Endodermal cell (in vitro differentiated cells): ENCODE data around the gene NEO1. TPM values are rescaled to one million over a fixed set of nuclear protein-coding genes. Genes with fewer than 3 reads are reported as not detected.

Source experiments
- DNase-seq: peaks from one replicate; pipeline ENCODE4 v3.0.0-alpha.2; 2017
- H3K27ac ChIP-seq: 2 replicates; pipeline ENCODE4 v1.5.1; 2013; ENCODE audit warnings: mild to moderate bottlenecking, low read depth, low read length, moderate library complexity
- H3K27me3 ChIP-seq: 2 replicates; pipeline ENCODE4 v1.6.1; 2013; ENCODE audit warnings: mild to moderate bottlenecking, low read length, moderate library complexity; ENCODE audit not compliant: insufficient read depth, control insufficient read depth, poor library complexity, severe bottlenecking
- H3K36me3 ChIP-seq: 2 replicates; pipeline ENCODE4 v1.7.0; 2013; ENCODE audit warnings: mild to moderate bottlenecking, low read length, moderate library complexity; ENCODE audit not compliant: control insufficient read depth, insufficient read depth
- H3K4me1 ChIP-seq: one replicate; pipeline ENCODE4 v1.7.0; 2013; ENCODE audit warnings: low read length; ENCODE audit not compliant: control insufficient read depth, insufficient read depth
- H3K4me3 ChIP-seq: 2 replicates; pipeline ENCODE4 v1.5.1; 2013; ENCODE audit warnings: mild to moderate bottlenecking, low read length, moderate library complexity
- H3K9ac ChIP-seq: 2 replicates; pipeline ENCODE4 v1.6.1; 2013; ENCODE audit warnings: mild to moderate bottlenecking, low read length, moderate library complexity; ENCODE audit not compliant: poor library complexity, severe bottlenecking; ENCODE audit errors: extremely low read depth
- H3K9me3 ChIP-seq: 2 replicates; pipeline ENCODE4 v1.6.1; 2013; ENCODE audit warnings: mild to moderate bottlenecking, low read length, moderate library complexity; ENCODE audit not compliant: control insufficient read depth
- H3K27ac Mint-ChIP-seq: 2 replicates; pipeline ENCODE4 v1.8.0; 2020; ENCODE audit warnings: mixed read lengths
- H3K27me3 Mint-ChIP-seq: 2 replicates; pipeline ENCODE4 v1.8.0; 2021; ENCODE audit warnings: mild to moderate bottlenecking, mixed read lengths; ENCODE audit not compliant: insufficient read depth
- H3K36me3 Mint-ChIP-seq: 2 replicates; pipeline ENCODE4 v1.8.0; 2020; ENCODE audit warnings: low read depth, mixed read lengths
- H3K4me1 Mint-ChIP-seq: 2 replicates; pipeline ENCODE4 v1.8.0; 2020; ENCODE audit warnings: mixed read lengths
- H3K4me3 Mint-ChIP-seq: 2 replicates; pipeline ENCODE4 v1.8.0; 2020; ENCODE audit warnings: mild to moderate bottlenecking, moderate library complexity, mixed read lengths
- H3K9me3 Mint-ChIP-seq: 2 replicates; pipeline ENCODE4 v1.8.0; 2020; ENCODE audit warnings: mild to moderate bottlenecking, mixed read lengths
- WGBS, 2 experiments: methylation state at CpG; one replicate each; pipeline versions ENCODE4 v1.1.5 to v1.1.7; 2013; ENCODE audit warnings: missing lambda C conversion rate in 2 of 2, mixed read lengths in 1 of 2; ENCODE audit not compliant: insufficient coverage in 1 of 2, insufficient read length in 1 of 2; 5-methylcytosine and 5-hydroxymethylcytosine counted together
- total RNA-seq, 2 donors: library from RNA; stranded (reverse); fragmentation: NEBNext Ultra II Directional in 1 of 2; extraction: Animal tissue kit (Norgen Biotek cat#: 25700) in 1 of 2; gene quantifications; 2 replicates in 1 of 2; 3 replicates in 1 of 2; pipeline ENCODE4 v1.2.1, GENCODE V29; 2021
- TF ChIP-seq, protein P1 (sequence below): fragments of 200-600 bp; sonication (generic); conservative IDR thresholded peaks from 2 replicates; pipeline ENCODE4 v1.5.0; 2021; ENCODE audit warnings: antibody characterized with exemption, mild to moderate bottlenecking

Gene NEO1
- total RNA-seq, 2 donors from 2014 or later, result 132 TPM

DNA sequence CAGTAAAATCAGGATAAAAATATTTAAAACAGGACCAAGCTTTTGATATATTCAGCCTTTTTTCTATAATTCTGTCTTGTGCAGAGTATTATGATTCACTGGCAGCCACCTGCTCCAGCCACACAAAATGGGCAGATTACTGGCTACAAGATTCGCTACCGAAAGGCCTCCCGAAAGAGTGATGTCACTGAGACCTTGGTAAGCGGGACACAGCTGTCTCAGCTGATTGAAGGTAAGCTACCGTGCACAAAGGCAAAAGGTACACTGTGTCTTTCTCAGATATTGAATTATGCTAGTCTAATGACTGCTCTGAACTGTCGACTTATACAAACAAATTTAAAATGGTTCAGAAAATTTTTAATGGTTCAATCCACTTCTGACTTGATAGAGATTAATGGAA, 202.3 kb downstream of the NEO1 start:
- H3K4me3 Mint-ChIP-seq, result no peak overlapping the region
- H3K36me3 Mint-ChIP-seq, result peaks cover 80% of the 10 kb centered on the region
- WGBS, 2 experiments, result 94 to 100% methylated on average over 6 of the region's 6 CpGs
- no peaks in the 10 kb centered on the region for H3K27me3 ChIP-seq
- peaks cover 76% of the 10 kb centered on the region for H3K36me3 ChIP-seq
- no peaks in the 10 kb centered on the region for H3K4me1 ChIP-seq
- no peak overlapping the region for H3K27ac ChIP-seq
- H3K9me3 ChIP-seq, result no peaks in the 10 kb centered on the region
- no peak overlapping the region for H3K27ac Mint-ChIP-seq
- no peak overlapping the region for H3K9ac ChIP-seq
- no peak overlapping the region for H3K4me3 ChIP-seq
- H3K27me3 Mint-ChIP-seq, result no peaks in the 10 kb centered on the region
- no peaks in the 10 kb centered on the region for H3K4me1 Mint-ChIP-seq
- no peak for DNase-seq
- TF ChIP-seq, protein P1, sequence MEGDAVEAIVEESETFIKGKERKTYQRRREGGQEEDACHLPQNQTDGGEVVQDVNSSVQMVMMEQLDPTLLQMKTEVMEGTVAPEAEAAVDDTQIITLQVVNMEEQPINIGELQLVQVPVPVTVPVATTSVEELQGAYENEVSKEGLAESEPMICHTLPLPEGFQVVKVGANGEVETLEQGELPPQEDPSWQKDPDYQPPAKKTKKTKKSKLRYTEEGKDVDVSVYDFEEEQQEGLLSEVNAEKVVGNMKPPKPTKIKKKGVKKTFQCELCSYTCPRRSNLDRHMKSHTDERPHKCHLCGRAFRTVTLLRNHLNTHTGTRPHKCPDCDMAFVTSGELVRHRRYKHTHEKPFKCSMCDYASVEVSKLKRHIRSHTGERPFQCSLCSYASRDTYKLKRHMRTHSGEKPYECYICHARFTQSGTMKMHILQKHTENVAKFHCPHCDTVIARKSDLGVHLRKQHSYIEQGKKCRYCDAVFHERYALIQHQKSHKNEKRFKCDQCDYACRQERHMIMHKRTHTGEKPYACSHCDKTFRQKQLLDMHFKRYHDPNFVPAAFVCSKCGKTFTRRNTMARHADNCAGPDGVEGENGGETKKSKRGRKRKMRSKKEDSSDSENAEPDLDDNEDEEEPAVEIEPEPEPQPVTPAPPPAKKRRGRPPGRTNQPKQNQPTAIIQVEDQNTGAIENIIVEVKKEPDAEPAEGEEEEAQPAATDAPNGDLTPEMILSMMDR, result no peak
- no peaks in the 10 kb centered on the region for H3K9me3 Mint-ChIP-seq

DNA sequence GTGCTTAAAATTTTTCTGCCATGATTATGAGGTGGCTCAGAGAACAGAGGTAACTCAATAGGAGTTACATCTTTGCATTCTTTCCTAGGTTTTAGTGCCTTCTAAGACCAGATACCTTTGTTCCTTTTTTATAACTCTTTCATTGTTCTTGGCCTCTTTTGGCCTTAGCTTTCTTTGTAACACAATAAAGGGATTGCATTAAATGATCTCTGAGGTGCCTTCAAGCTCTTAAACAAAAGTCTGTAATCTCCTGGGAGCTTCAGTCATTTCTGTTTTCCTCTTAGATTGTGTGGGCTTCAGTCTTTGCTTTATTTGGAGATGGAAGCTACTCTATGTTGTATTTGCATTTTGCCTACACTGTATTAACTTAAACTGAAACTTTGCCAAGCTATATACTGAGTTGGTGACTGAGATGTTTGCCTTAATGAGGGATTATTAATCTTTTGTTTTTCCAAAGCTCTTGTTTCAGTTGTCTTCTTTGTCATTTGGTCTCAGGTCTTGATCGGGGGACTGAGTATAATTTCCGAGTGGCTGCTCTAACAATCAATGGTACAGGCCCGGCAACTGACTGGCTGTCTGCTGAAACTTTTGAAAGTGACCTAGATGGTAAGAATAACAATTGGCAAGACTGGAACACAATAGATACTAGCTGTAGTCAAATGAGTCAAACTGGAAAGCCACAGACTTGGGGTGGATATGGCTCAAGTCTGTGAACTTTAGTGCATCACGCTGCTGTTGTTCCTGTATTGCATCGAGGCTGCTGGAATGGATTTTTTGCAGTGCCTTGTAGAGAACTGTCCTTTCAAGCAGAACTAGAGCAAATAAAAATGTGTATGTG, 206.2 kb downstream of the NEO1 start:
- TF ChIP-seq, protein P1, result no peak
- Histone ChIP-seq H3K9ac (no peak overlapping the region), H3K4me3 (no peak overlapping the region), H3K27ac (no peak overlapping the region), H3K9me3 (no peaks in the 10 kb centered on the region), H3K4me1 (no peaks in the 10 kb centered on the region), H3K27me3 (no peaks in the 10 kb centered on the region), H3K36me3 (peaks cover 87% of the 10 kb centered on the region)
- no peaks in the 10 kb centered on the region for H3K9me3 Mint-ChIP-seq
- H3K4me3 Mint-ChIP-seq, result no peak overlapping the region
- H3K36me3 Mint-ChIP-seq, result peaks cover 84% of the 10 kb centered on the region
- no peaks in the 10 kb centered on the region for H3K4me1 Mint-ChIP-seq
- no peak overlapping the region for H3K27ac Mint-ChIP-seq
- WGBS, 2 experiments, result 90 to 97% methylated on average over 5 of the region's 5 CpGs
- no peak for DNase-seq
- H3K27me3 Mint-ChIP-seq, result no peaks in the 10 kb centered on the region

DNA sequence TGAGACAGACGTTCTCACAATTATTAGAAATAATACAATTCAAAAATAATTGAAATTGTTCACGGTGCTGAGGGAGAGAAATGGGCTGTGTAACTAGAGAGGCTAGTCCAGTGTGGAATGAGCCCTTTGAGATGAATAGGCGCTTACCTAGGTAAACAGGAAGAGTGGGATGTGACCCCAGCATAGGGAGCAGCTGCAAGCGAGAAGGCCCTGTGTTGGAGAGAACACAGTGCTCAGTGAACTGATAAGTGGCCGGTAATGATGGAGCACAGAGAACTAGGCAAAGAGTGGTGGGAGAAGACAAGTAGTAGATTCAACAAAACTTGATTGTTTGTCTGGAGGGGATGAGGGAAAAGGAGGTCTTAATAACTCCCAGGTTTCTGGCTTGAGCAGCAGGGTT, 212.6 kb downstream of the NEO1 start:
- TF ChIP-seq, protein P1, result no peak
- H3K27me3 Mint-ChIP-seq, result no peaks in the 10 kb centered on the region
- no peaks in the 10 kb centered on the region for H3K27me3 ChIP-seq
- H3K4me3 Mint-ChIP-seq, result no peak overlapping the region
- H3K36me3 ChIP-seq, result peaks cover 74% of the 10 kb centered on the region
- H3K4me1 Mint-ChIP-seq, result peaks cover 4% of the 10 kb centered on the region
- H3K4me3 ChIP-seq, result no peak overlapping the region
- H3K27ac ChIP-seq, result no peak overlapping the region
- no peak for DNase-seq
- H3K9me3 Mint-ChIP-seq, result no peaks in the 10 kb centered on the region
- H3K27ac Mint-ChIP-seq, result peak overlapping the region; percentile 69
- no peak overlapping the region for H3K9ac ChIP-seq
- H3K9me3 ChIP-seq, result no peaks in the 10 kb centered on the region
- H3K36me3 Mint-ChIP-seq, result peaks cover 59% of the 10 kb centered on the region
- no peaks in the 10 kb centered on the region for H3K4me1 ChIP-seq
- WGBS, 2 experiments, result 87 to 92% methylated on average over 4 of the region's 5 CpGs
